Measurements from ENCODE around the gene SRM.
A peak's percentile ranks its signal among the peaks of the same experiment; 100 is the strongest.

SRM gene

DNA sequence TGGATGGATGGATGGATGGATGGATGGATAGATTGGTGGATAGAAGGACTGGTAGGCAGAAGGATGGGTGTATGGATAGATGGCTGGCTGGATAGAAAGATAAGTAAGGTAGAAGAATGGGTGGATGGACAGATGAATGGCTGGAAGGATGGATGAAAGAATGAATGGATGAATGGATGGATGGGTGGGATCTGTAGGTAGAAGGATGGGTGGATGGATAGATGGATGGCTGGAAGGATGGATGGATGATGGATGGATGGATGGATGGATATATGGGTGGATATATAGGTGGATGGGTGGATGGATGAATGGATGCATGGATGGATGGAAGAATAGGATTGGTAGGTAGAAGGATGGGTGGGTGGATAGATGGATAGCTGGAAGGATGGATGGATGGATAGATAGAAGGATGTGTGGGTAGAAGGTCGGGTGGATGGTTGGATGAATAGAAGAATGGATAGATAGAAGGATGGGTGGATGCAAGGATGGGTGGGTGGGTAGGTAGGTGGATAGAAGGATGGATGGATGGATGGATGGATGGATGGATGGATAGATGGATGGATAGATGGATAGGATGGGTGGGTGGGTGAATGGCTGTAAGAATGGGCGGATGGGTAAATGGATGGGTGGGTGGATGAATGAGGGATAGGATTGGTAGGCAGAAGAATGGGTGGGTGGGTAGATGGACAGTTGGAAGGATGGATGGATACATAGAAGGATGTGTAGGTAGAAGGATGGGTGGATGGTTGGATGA, 20.3 kb downstream of the SRM start:
- no peak for TF ChIP-seq EGR1 (IDR thresholded peaks at IDR 0.05)
- TF ChIP-seq CREB1 (IDR thresholded peaks at IDR 0.05; ENCODE audit: low read depth) = no peak
- no peak for TF ChIP-seq YY1 (IDR thresholded peaks at IDR 0.05; ENCODE audit: low read depth)
- no peak for TF ChIP-seq ZBTB7A (IDR thresholded peaks at IDR 0.05; ENCODE audit: low read depth)
- TF ChIP-seq EP300 (IDR thresholded peaks at IDR 0.05; ENCODE audit: borderline replicate concordance) = no peak
- TF ChIP-seq TAF1 (IDR thresholded peaks at IDR 0.05; ENCODE audit: low read depth) = no peak

- TF ChIP-seq EP300 (IDR thresholded peaks at IDR 0.05; ENCODE audit: borderline replicate concordance) = no peak
- TF ChIP-seq RAD21 (IDR thresholded peaks at IDR 0.05; ENCODE audit: low read depth) = peak; percentile 99
Measured at GRCh38 chr1:11037740-11038182, 22.1 kb downstream of the SRM start.

DNA sequence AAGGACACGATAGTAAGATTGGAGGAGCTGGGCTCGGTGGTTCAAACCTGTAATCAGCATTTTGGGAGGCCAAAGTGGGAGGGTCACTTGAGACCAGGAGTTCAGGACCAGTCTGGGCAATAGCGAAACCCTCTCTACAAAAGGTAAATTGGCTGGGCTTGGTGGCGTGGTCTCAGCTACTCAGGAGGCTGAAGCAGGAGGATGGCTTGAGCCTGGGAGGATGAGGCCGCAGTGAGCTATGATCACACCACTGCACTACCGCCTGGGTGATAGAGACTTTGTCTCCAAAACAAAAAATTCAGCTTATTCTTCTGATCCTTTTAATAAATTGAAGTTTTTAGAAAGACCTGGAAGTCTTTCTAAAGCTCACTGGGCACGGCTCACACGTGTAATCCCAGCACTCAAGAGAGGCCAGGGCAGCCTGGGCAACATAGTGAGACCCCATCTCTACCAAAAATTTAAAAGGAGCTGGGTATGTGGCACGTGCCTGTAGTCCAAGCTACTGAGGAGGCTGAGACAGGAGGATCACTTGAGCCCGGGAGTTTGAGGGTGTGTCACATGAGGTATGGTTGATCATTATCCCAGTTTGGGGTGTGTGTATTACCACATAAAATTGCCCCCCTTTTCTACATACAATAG, 28.1 kb downstream of the SRM start:
- TF ChIP-seq NFIC (IDR thresholded peaks at IDR 0.05) = no peak
- TF ChIP-seq MAX (IDR thresholded peaks at IDR 0.05) = no peak
- no peak for TF ChIP-seq ZBTB7A (IDR thresholded peaks at IDR 0.05; ENCODE audit: low read depth)
- no peak for TF ChIP-seq TEAD4 (IDR thresholded peaks at IDR 0.05)
- no peak for TF ChIP-seq TCF12 (IDR thresholded peaks at IDR 0.05; ENCODE audit: low read depth)

DNA sequence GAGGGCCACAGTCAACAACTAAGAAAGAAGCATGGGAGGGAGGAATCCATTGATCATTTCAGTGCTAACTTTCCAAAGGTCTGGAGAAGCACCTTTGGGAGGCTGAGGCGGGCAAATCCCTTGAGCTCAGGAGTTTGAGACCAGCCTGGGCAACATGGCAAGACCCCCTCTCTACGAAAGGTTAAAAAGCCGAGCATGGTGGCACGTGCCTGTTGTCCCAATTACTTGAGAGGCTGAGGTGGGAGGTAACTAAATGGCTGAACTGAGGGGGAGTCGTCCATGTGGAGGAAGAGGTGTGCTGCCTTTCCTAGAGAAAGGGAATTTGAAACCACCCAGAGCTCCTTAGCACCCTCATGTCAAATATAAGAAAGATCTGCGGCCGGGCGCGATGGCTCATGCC, 29.0 kb downstream of the SRM start:
- no peak for TF ChIP-seq ZBTB7A (IDR thresholded peaks at IDR 0.05; ENCODE audit: low read depth)
- TF ChIP-seq EP300 (IDR thresholded peaks at IDR 0.05; ENCODE audit: borderline replicate concordance) = no peak
- TF ChIP-seq FOXM1 (IDR thresholded peaks at IDR 0.05; ENCODE audit: borderline replicate concordance, low read depth) = no peak
- TF ChIP-seq MAX (IDR thresholded peaks at IDR 0.05) = no peak

- no peak for TF ChIP-seq RAD21 (IDR thresholded peaks at IDR 0.05; ENCODE audit: low read depth)
- no peak for TF ChIP-seq NFIC (IDR thresholded peaks at IDR 0.05)
Measured at GRCh38 chr1:11028018-11028417, 31.8 kb downstream of the SRM start.

DNA sequence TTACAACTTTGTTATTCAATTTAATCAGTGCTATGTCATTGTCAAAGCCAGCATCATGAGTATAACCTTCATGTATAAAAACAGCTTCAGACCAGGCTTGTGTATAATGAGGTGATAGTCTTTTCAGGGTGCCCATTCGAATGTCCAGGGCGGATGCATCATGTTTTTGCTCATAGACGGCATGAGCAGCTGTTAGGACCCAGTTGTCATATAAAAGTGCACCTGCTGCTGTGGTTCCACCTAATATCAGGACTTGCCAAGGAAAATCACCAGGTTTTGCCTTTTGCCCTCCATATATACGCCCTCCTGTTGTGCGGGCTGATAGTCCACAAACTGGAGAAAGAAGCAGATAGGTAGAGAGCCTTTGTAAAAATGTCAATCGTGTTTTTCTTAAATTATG, 32.5 kb downstream of the SRM start:
- TF ChIP-seq USF1 (IDR thresholded peaks at IDR 0.05) = no peak
- TF ChIP-seq NFIC (IDR thresholded peaks at IDR 0.05) = no peak
- TF ChIP-seq TAF1 (IDR thresholded peaks at IDR 0.05; ENCODE audit: low read depth) = no peak
- TF ChIP-seq, protein P1, sequence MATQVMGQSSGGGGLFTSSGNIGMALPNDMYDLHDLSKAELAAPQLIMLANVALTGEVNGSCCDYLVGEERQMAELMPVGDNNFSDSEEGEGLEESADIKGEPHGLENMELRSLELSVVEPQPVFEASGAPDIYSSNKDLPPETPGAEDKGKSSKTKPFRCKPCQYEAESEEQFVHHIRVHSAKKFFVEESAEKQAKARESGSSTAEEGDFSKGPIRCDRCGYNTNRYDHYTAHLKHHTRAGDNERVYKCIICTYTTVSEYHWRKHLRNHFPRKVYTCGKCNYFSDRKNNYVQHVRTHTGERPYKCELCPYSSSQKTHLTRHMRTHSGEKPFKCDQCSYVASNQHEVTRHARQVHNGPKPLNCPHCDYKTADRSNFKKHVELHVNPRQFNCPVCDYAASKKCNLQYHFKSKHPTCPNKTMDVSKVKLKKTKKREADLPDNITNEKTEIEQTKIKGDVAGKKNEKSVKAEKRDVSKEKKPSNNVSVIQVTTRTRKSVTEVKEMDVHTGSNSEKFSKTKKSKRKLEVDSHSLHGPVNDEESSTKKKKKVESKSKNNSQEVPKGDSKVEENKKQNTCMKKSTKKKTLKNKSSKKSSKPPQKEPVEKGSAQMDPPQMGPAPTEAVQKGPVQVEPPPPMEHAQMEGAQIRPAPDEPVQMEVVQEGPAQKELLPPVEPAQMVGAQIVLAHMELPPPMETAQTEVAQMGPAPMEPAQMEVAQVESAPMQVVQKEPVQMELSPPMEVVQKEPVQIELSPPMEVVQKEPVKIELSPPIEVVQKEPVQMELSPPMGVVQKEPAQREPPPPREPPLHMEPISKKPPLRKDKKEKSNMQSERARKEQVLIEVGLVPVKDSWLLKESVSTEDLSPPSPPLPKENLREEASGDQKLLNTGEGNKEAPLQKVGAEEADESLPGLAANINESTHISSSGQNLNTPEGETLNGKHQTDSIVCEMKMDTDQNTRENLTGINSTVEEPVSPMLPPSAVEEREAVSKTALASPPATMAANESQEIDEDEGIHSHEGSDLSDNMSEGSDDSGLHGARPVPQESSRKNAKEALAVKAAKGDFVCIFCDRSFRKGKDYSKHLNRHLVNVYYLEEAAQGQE (IDR thresholded peaks at IDR 0.05; ENCODE audit: low read depth) = no peak
- no peak for TF ChIP-seq ZBTB7A (IDR thresholded peaks at IDR 0.05; ENCODE audit: low read depth)
- no peak for TF ChIP-seq YY1 (IDR thresholded peaks at IDR 0.05; ENCODE audit: low read depth)
- TF ChIP-seq CEBPB (IDR thresholded peaks at IDR 0.05) = no peak
- TF ChIP-seq MAX (IDR thresholded peaks at IDR 0.05) = no peak

- TF ChIP-seq, protein P1 (IDR thresholded peaks at IDR 0.05; ENCODE audit: low read depth) = no peak
- TF ChIP-seq ZBTB7A (IDR thresholded peaks at IDR 0.05; ENCODE audit: low read depth) (no peak), TEAD4 (IDR thresholded peaks at IDR 0.05) (no peak), CREB1 (IDR thresholded peaks at IDR 0.05; ENCODE audit: low read depth) (no peak), TCF12 (IDR thresholded peaks at IDR 0.05; ENCODE audit: low read depth) (no peak), CEBPB (IDR thresholded peaks at IDR 0.05) (no peak), FOXM1 (IDR thresholded peaks at IDR 0.05; ENCODE audit: borderline replicate concordance, low read depth) (no peak), USF1 (IDR thresholded peaks at IDR 0.05) (no peak), YY1 (IDR thresholded peaks at IDR 0.05; ENCODE audit: low read depth) (no peak), MAX (IDR thresholded peaks at IDR 0.05) (no peak), EGR1 (IDR thresholded peaks at IDR 0.05) (no peak)
Measured at GRCh38 chr1:11026903-11027302, 32.9 kb downstream of the SRM start.

Measured in Ishikawa (cell line).